GM23248 (cell line): Measurements from ENCODE around the gene CGGBP1. TPM values are rescaled to one million over a fixed set of nuclear protein-coding genes. Genes with fewer than 3 reads are reported as not detected.

ENCODE experiments used
- DNase-seq: peaks from one replicate; pipeline ENCODE4 v3.0.0-alpha.2; 2015
- H2AFZ ChIP-seq: fragments of 200-600 bp; sonication (generic); 2 replicates; pipeline ENCODE4 v1.6.1; 2016; ENCODE audit warnings: antibody characterized with exemption
- H3F3A ChIP-seq: fragments of 200-600 bp; sonication (generic); 2 replicates; pipeline ENCODE4 v1.6.1; 2016; ENCODE audit warnings: mild to moderate bottlenecking, antibody characterized with exemption, mixed run types; ENCODE audit not compliant: insufficient read depth
- H3K27ac ChIP-seq: fragments of 200-600 bp; sonication (generic); 2 replicates; pipeline ENCODE4 v1.5.1; 2016; ENCODE audit warnings: mild to moderate bottlenecking
- H3K27me3 ChIP-seq: fragments of 200-600 bp; sonication (generic); replicated peaks from 2 replicates; pipeline ENCODE4 v1.6.1; 2016; ENCODE audit warnings: mild to moderate bottlenecking; ENCODE audit not compliant: insufficient read depth
- H3K36me3 ChIP-seq: fragments of 200-600 bp; sonication (generic); 2 replicates; pipeline ENCODE4 v1.6.1; 2016; ENCODE audit warnings: low read depth, mild to moderate bottlenecking
- H3K4me1 ChIP-seq: fragments of 200-600 bp; sonication (generic); 2 replicates; pipeline ENCODE4 v1.6.1; 2016; ENCODE audit warnings: mild to moderate bottlenecking; ENCODE audit not compliant: insufficient read depth
- H3K4me2 ChIP-seq: fragments of 200-600 bp; sonication (generic); one replicate; pipeline ENCODE4 v1.6.1; 2016; ENCODE audit warnings: mild to moderate bottlenecking; ENCODE audit not compliant: unreplicated experiment
- H3K4me3 ChIP-seq: fragments of 200-600 bp; sonication (generic); 2 replicates; pipeline ENCODE4 v1.5.1; 2016; ENCODE audit warnings: mild to moderate bottlenecking
- H3K79me2 ChIP-seq: fragments of 200-600 bp; sonication (generic); 2 replicates; pipeline ENCODE4 v1.6.1; 2016; ENCODE audit warnings: mild to moderate bottlenecking; ENCODE audit not compliant: insufficient read depth
- H3K9ac ChIP-seq: fragments of 200-600 bp; sonication (generic); 2 replicates; pipeline ENCODE4 v1.6.1; 2016; ENCODE audit warnings: mild to moderate bottlenecking
- H3K9me2 ChIP-seq: fragments of 200-600 bp; sonication (generic); 2 replicates; pipeline ENCODE4 v1.6.1; 2016; ENCODE audit warnings: mixed run types, mild to moderate bottlenecking, moderate library complexity; ENCODE audit not compliant: insufficient read depth
- H3K9me3 ChIP-seq: fragments of 200-600 bp; sonication (generic); one replicate; pipeline ENCODE4 v1.6.1; 2017; ENCODE audit warnings: low read depth
- H4K20me1 ChIP-seq: fragments of 200-600 bp; sonication (generic); 2 replicates; pipeline ENCODE4 v1.6.0; 2016; ENCODE audit not compliant: insufficient read depth
- EZH2 ChIP-seq: fragments of 200-600 bp; sonication (generic); IDR thresholded peaks from 2 replicates; pipeline ENCODE4 v1.6.1; 2018; ENCODE audit warnings: antibody characterized with exemption, mild to moderate bottlenecking; ENCODE audit not compliant: insufficient read depth, poor library complexity, severe bottlenecking
- EZH2phosphoT487 ChIP-seq: fragments of 200-600 bp; sonication (generic); IDR thresholded peaks from 2 replicates; pipeline ENCODE4 v1.6.1; 2018; ENCODE audit warnings: antibody characterized with exemption, moderate library complexity, mild to moderate bottlenecking, low read depth; ENCODE audit not compliant: insufficient read depth
- WGBS, 2 experiments: methylation state at CpG; one replicate each; pipeline ENCODE4 v1.1.6; 2015 to 2017; ENCODE audit warnings: low lambda C conversion rate in 2 of 2, low coverage in 1 of 2; ENCODE audit errors: missing lambda C conversion rate in 2 of 2; 5-methylcytosine and 5-hydroxymethylcytosine counted together
- in situ Hi-C: fragments of 300-500 bp; cut with MboI; formaldehyde crosslinking; loops from 2 replicates; pipeline ENCODE4 v1.15.0; 2020
- polyA plus RNA-seq: library from polyadenylated mRNA; unstranded; fragments of >200 nt; fragmentation: Nextera tagmentation; extraction: Ambion mirVana; gene quantifications from 2 replicates; pipeline ENCODE4 v1.2.1, GENCODE V29; 2016
- total RNA-seq: library from RNA; depleted of rRNA; stranded (reverse); fragments of >200 nt; shearing (Covaris generic); gene quantifications from 2 replicates; pipeline ENCODE4 v1.2.3, GENCODE V29; 2014; rRNA removed

The CGGBP1 gene
- total RNA-seq (51.1 and 54.9 TPM in 2 replicates), polyA plus RNA-seq (59.0 and 61.4 TPM in 2 replicates)

- Histone ChIP-seq H3K79me2 (peaks cover 87% of the 10 kb centered on the region), H3K9me3 (no peaks in the 10 kb centered on the region), H3K4me1 (peaks cover 36% of the 10 kb centered on the region), H3K9me2 (no peaks in the 10 kb centered on the region), H3K4me2 (peak within 1 kb of the TSS; percentile 95), H2AFZ (peak within 1 kb of the TSS; percentile 83), H3K27ac (peak within 1 kb of the TSS; percentile 84), H3F3A (peaks cover 9% of the 10 kb centered on the region), H4K20me1 (peaks cover 13% of the 10 kb centered on the region; the same call in 1 of the 2 replicates), H3K27me3 (no peaks in the 10 kb centered on the region), H3K9ac (peak within 1 kb of the TSS; percentile 88), H3K4me3 (peak within 1 kb of the TSS; percentile 93), H3K36me3 (peaks cover 29% of the 10 kb centered on the region)
- no peak for TF ChIP-seq EZH2
- TF ChIP-seq EZH2phosphoT487 = no peak
- 1 to 2% methylated on average over 60 to 75 of the region's 76 CpGs for WGBS, 2 experiments
- peak; percentile 99 for DNase-seq
- in situ Hi-C loops = no loop called here
Measured at GRCh38 chr3:88058581-88059379, at the start of gene CGGBP1, which contains the start of gene ZNF654. Gene CGGBP1 (minus strand): TSS chr3:88059005. CDS start chr3:88055976, 3,029 bp downstream. Gene ZNF654 (plus strand): TSS chr3:88059255. CDS start chr3:88059320, 65 bp downstream.

- in situ Hi-C loops = no loop called here
Measured at GRCh38 chr3:88105325-88105724, 46.5 kb upstream of the CGGBP1 start.

GRCh38 chr3:88101142-88101541 is 42.3 kb upstream of the CGGBP1 start:
- no peaks in the 10 kb centered on the region for H3K27me3 ChIP-seq
- H3K36me3 ChIP-seq = peaks cover 7% of the 10 kb centered on the region; the same call in 1 of the 2 replicates
- 100% methylated on average over 1 of the region's 1 CpG for WGBS, 2 experiments
- H3K79me2 ChIP-seq = peaks cover 95% of the 10 kb centered on the region
- no peak overlapping the region for H3K4me2 ChIP-seq
- no peak overlapping the region for H3K9ac ChIP-seq
- no peak overlapping the region for H2AFZ ChIP-seq
- H3F3A ChIP-seq = no peaks in the 10 kb centered on the region
- no peaks in the 10 kb centered on the region for H4K20me1 ChIP-seq
- no peaks in the 10 kb centered on the region for H3K9me2 ChIP-seq
- TF ChIP-seq EZH2 (no peak), EZH2phosphoT487 (no peak)
- no peak overlapping the region for H3K27ac ChIP-seq
- DNase-seq = no peak
- no peak overlapping the region for H3K4me3 ChIP-seq
- no peaks in the 10 kb centered on the region for H3K9me3 ChIP-seq
- in situ Hi-C loops = no loop called here
- H3K4me1 ChIP-seq = peaks cover 6% of the 10 kb centered on the region

More at GRCh38 chr3:88105325-88105724, 46.5 kb upstream of the CGGBP1 start:
- no peak overlapping the region for H2AFZ ChIP-seq
- H4K20me1 ChIP-seq = no peaks in the 10 kb centered on the region
- H3K9me2 ChIP-seq = no peaks in the 10 kb centered on the region
- no peaks in the 10 kb centered on the region for H3F3A ChIP-seq
- no peaks in the 10 kb centered on the region for H3K27me3 ChIP-seq
- no peaks in the 10 kb centered on the region for H3K9me3 ChIP-seq
- H3K4me3 ChIP-seq = no peak overlapping the region
- H3K9ac ChIP-seq = no peak overlapping the region
- no peak overlapping the region for H3K27ac ChIP-seq
- TF ChIP-seq EZH2phosphoT487 = no peak
- TF ChIP-seq EZH2 = no peak
- H3K4me1 ChIP-seq = peaks cover 15% of the 10 kb centered on the region
- H3K79me2 ChIP-seq = peaks cover 100% of the 10 kb centered on the region
- DNase-seq = peak; percentile 20
- no peak overlapping the region for H3K4me2 ChIP-seq
- H3K36me3 ChIP-seq = 0 out of 2 replicates have a peak, but pooled peaks cover 7% of the 10 kb centered on the region

- Histone ChIP-seq H3K4me3 (no peak overlapping the region), H2AFZ (no peak overlapping the region), H4K20me1 (no peaks in the 10 kb centered on the region), H3K9me2 (no peaks in the 10 kb centered on the region), H3K4me2 (no peak overlapping the region), H3K27ac (no peak overlapping the region), H3K79me2 (peaks cover 97% of the 10 kb centered on the region), H3K9ac (no peak overlapping the region), H3K36me3 (peaks cover 2% of the 10 kb centered on the region), H3K4me1 (no peaks in the 10 kb centered on the region), H3K9me3 (no peaks in the 10 kb centered on the region), H3K27me3 (no peaks in the 10 kb centered on the region), H3F3A (no peaks in the 10 kb centered on the region)
- TF ChIP-seq EZH2 (no peak), EZH2phosphoT487 (no peak)
- 100% methylated on average over 1 of the region's 1 CpG for whole genome bisulfite sequencing, 2 experiments
- DNase-seq = no peak
- in situ Hi-C loops = no loop called here
Measured at GRCh38 chr3:88093266-88093665, 34.5 kb upstream of the CGGBP1 start.

GRCh38 chr3:88092270-88092669 is 33.5 kb upstream of the CGGBP1 start:
- H4K20me1 ChIP-seq = no peaks in the 10 kb centered on the region
- H3K27ac ChIP-seq = no peak overlapping the region
- peaks cover 97% of the 10 kb centered on the region for H3K79me2 ChIP-seq
- peaks cover 11% of the 10 kb centered on the region for H3K36me3 ChIP-seq
- H3K9me3 ChIP-seq = no peaks in the 10 kb centered on the region
- no peaks in the 10 kb centered on the region for H3K4me1 ChIP-seq
- H3K9ac ChIP-seq = no peak overlapping the region
- no peaks in the 10 kb centered on the region for H3K9me2 ChIP-seq
- in situ Hi-C loops = no loop called here
- H3K4me3 ChIP-seq = no peak overlapping the region
- DNase-seq = no peak
- TF ChIP-seq EZH2 = no peak
- no peak for TF ChIP-seq EZH2phosphoT487
- H2AFZ ChIP-seq = no peak overlapping the region
- no peak overlapping the region for H3K4me2 ChIP-seq
- H3F3A ChIP-seq = no peaks in the 10 kb centered on the region
- no peaks in the 10 kb centered on the region for H3K27me3 ChIP-seq
